ENCODE measurements around the gene MED13L.

DNA sequence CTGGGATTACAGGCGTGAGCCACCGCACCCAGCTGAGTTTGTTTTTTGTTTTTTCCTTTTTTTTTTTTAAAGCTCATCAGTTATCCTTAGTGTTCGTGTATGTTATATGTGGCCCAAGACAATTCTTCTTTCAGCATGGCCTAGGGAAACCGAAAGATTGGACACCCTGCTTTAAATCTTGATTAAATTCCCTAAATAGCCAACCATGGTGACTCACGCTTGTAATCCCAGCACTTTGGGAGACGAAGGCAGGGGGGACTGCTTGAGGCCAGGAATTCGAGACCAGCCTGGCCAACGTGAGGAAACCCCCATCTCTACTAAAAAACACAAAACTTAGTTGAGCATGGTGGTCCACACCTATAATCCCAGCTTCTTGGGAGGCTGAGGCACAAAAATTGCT, 131.1 kb downstream of the MED13L start:
- TF ChIP-seq, protein P1, sequence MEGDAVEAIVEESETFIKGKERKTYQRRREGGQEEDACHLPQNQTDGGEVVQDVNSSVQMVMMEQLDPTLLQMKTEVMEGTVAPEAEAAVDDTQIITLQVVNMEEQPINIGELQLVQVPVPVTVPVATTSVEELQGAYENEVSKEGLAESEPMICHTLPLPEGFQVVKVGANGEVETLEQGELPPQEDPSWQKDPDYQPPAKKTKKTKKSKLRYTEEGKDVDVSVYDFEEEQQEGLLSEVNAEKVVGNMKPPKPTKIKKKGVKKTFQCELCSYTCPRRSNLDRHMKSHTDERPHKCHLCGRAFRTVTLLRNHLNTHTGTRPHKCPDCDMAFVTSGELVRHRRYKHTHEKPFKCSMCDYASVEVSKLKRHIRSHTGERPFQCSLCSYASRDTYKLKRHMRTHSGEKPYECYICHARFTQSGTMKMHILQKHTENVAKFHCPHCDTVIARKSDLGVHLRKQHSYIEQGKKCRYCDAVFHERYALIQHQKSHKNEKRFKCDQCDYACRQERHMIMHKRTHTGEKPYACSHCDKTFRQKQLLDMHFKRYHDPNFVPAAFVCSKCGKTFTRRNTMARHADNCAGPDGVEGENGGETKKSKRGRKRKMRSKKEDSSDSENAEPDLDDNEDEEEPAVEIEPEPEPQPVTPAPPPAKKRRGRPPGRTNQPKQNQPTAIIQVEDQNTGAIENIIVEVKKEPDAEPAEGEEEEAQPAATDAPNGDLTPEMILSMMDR (IDR thresholded peaks at IDR 0.05): no peak
- TF ChIP-seq POLR2A (IDR thresholded peaks at IDR 0.05) (no peak), EP300 (IDR thresholded peaks at IDR 0.05; ENCODE audit: low read depth) (no peak), POLR2AphosphoS5 (IDR thresholded peaks at IDR 0.05) (no peak)

All from transverse colon (tissue), 4 donors.